Urothelium cell line (cell line): ENCODE data around the gene ZNF467.

Experiments
- DNase-seq: peaks from one replicate; pipeline ENCODE4 v3.0.0; 2011; ENCODE audit warnings: low spot score, mixed read lengths
- FAIRE-seq: peaks from 2 replicates; lab custom pipeline; 2011; peaks lifted over from hg19 to GRCh38; lab: Jason Lieb, UNC

Gene ZNF467

GRCh38 chr7:149787428-149788299 lies 14.3 kb upstream of the ZNF467 start:
- FAIRE-seq (no peak), DNase-seq (no peak)

- DNase-seq (no peak), FAIRE-seq (no peak)
These were observed 12.6 kb upstream of the ZNF467 start for GRCh38 chr7:149785983-149786382.

GRCh38 chr7:149785402-149785801 lies 12.0 kb upstream of the ZNF467 start:
- FAIRE-seq: no peak
- no peak for DNase-seq

- no peak for FAIRE-seq
These were observed 10.8 kb upstream of the ZNF467 start for GRCh38 chr7:149784251-149784608.

GRCh38 chr7:149783386-149784250 lies 10.2 kb upstream of the ZNF467 start:
- no peak for FAIRE-seq
- DNase-seq: no peak

More at GRCh38 chr7:149784251-149784608, 10.8 kb upstream of the ZNF467 start:
- no peak for DNase-seq

- DNase-seq (no peak), FAIRE-seq (no peak)
These were observed 9.4 kb upstream of the ZNF467 start for GRCh38 chr7:149782682-149783345.

GRCh38 chr7:149781921-149782320 lies 8.5 kb upstream of the ZNF467 start:
- FAIRE-seq (no peak), DNase-seq (no peak)

- no peak for DNase-seq
- no peak for FAIRE-seq
These were observed 7.4 kb upstream of the ZNF467 start for GRCh38 chr7:149780636-149781419.

- no peak for FAIRE-seq
These were observed 6.7 kb upstream of the ZNF467 start for GRCh38 chr7:149780056-149780455.

GRCh38 chr7:149779502-149779805 lies 6.1 kb upstream of the ZNF467 start:
- DNase-seq (no peak), FAIRE-seq (no peak)

More at GRCh38 chr7:149780056-149780455, 6.7 kb upstream of the ZNF467 start:
- DNase-seq: no peak

GRCh38 chr7:149778696-149779501 lies 5.5 kb upstream of the ZNF467 start:
- DNase-seq: no peak
- no peak for FAIRE-seq

- DNase-seq (no peak), FAIRE-seq (no peak)
These were observed 4.9 kb upstream of the ZNF467 start for GRCh38 chr7:149778327-149778637.

GRCh38 chr7:149777551-149778326 lies 4.4 kb upstream of the ZNF467 start:
- DNase-seq: no peak
- no peak for FAIRE-seq

- no peak for DNase-seq
- FAIRE-seq: no peak
These were observed 3.5 kb upstream of the ZNF467 start for GRCh38 chr7:149776848-149777407.

- no peak for DNase-seq
- no peak for FAIRE-seq
These were observed 2.9 kb upstream of the ZNF467 start for GRCh38 chr7:149776289-149776688.

- DNase-seq (no peak), FAIRE-seq (no peak)
These were observed 1.8 kb upstream of the ZNF467 start for GRCh38 chr7:149775176-149775556.

- no peak for FAIRE-seq
These were observed 1.1 kb upstream of the ZNF467 start for GRCh38 chr7:149774237-149775175.

GRCh38 chr7:149772956-149773434 lies 393 bp downstream of the ZNF467 start:
- FAIRE-seq: no peak
- DNase-seq: no peak

More at GRCh38 chr7:149774237-149775175, 1.1 kb upstream of the ZNF467 start:
- no peak for DNase-seq
